KMS-11 (cell line): ENCODE results near the gene ILDR2.

Source experiments
- H2AFZ ChIP-seq: fragments of 200-600 bp; sonication (generic); 2 replicates; pipeline ENCODE4 v1.6.1; 2016; ENCODE audit warnings: antibody characterized with exemption, mixed run types, low read depth
- H3K27ac ChIP-seq: fragments of 200-600 bp; sonication (generic); 2 replicates; pipeline ENCODE4 v1.6.1; 2016; ENCODE audit warnings: mild to moderate bottlenecking, mixed run types
- H3K27me3 ChIP-seq: fragments of 200-600 bp; sonication (generic); 2 replicates; pipeline ENCODE4 v1.6.1; 2017; ENCODE audit warnings: mild to moderate bottlenecking, low read depth, mixed run types, moderate library complexity; ENCODE audit not compliant: insufficient read depth
- H3K36me3 ChIP-seq: fragments of 200-600 bp; sonication (generic); 2 replicates; pipeline ENCODE4 v1.6.1; 2017; ENCODE audit warnings: mild to moderate bottlenecking, mixed run types; ENCODE audit not compliant: insufficient read depth
- H3K4me1 ChIP-seq: fragments of 200-600 bp; sonication (generic); 2 replicates; pipeline ENCODE4 v1.6.1; 2016; ENCODE audit warnings: mild to moderate bottlenecking, low read depth, mixed run types; ENCODE audit not compliant: poor library complexity, severe bottlenecking
- H3K4me2 ChIP-seq: fragments of 200-600 bp; sonication (generic); 2 replicates; pipeline ENCODE4 v1.7.0; 2016; ENCODE audit warnings: mild to moderate bottlenecking, mixed run types
- H3K4me3 ChIP-seq: fragments of 200-600 bp; sonication (generic); IDR thresholded peaks from 2 replicates; pipeline ENCODE4 v1.6.1; 2017; ENCODE audit warnings: low read depth, low read length, mixed read lengths; ENCODE audit not compliant: insufficient read depth
- H3K79me2 ChIP-seq: fragments of 200-600 bp; sonication (generic); 2 replicates; pipeline ENCODE4 v1.6.1; 2016; ENCODE audit warnings: low read depth, mixed run types; ENCODE audit not compliant: insufficient read depth
- H3K9ac ChIP-seq: fragments of 200-600 bp; sonication (generic); 2 replicates; pipeline ENCODE4 v1.6.1; 2016; ENCODE audit warnings: mild to moderate bottlenecking, mixed run types
- H4K20me1 ChIP-seq: fragments of 200-600 bp; sonication (generic); 2 replicates; pipeline ENCODE4 v1.6.1; 2016; ENCODE audit warnings: mild to moderate bottlenecking, mixed run types; ENCODE audit not compliant: insufficient read depth
- CTCF ChIP-seq: fragments of 200-600 bp; sonication (generic); conservative IDR thresholded peaks from 2 replicates; pipeline ENCODE4 v1.6.1; 2017; ENCODE audit warnings: low read depth, mild to moderate bottlenecking, antibody characterized with exemption, low read length, moderate library complexity, mixed read lengths

Gene ILDR2

GRCh38 chr1:166902279-166902678 is 73.1 kb downstream of the ILDR2 start:
- H3K27ac ChIP-seq: no peak overlapping the region
- H3K4me3 ChIP-seq: no peak overlapping the region
- no peaks in the 10 kb centered on the region for H3K36me3 ChIP-seq
- no peaks in the 10 kb centered on the region for H4K20me1 ChIP-seq
- H3K4me2 ChIP-seq: no peak overlapping the region
- H3K27me3 ChIP-seq: no peaks in the 10 kb centered on the region
- H2AFZ ChIP-seq: no peak overlapping the region
- no peak for TF ChIP-seq CTCF
- no peaks in the 10 kb centered on the region for H3K79me2 ChIP-seq
- no peak overlapping the region for H3K9ac ChIP-seq
- H3K4me1 ChIP-seq: peaks cover 23% of the 10 kb centered on the region

GRCh38 chr1:166900987-166901386 is 74.4 kb downstream of the ILDR2 start:
- Histone ChIP-seq H3K36me3 (no peaks in the 10 kb centered on the region), H4K20me1 (no peaks in the 10 kb centered on the region), H3K4me2 (no peak overlapping the region), H3K27ac (no peak overlapping the region), H3K9ac (no peak overlapping the region), H2AFZ (no peak overlapping the region), H3K27me3 (no peaks in the 10 kb centered on the region), H3K4me3 (no peak overlapping the region), H3K79me2 (no peaks in the 10 kb centered on the region), H3K4me1 (peaks cover 12% of the 10 kb centered on the region)
- no peak for TF ChIP-seq CTCF

GRCh38 chr1:166899769-166900168 is 75.6 kb downstream of the ILDR2 start:
- H3K27me3 ChIP-seq: no peaks in the 10 kb centered on the region
- no peaks in the 10 kb centered on the region for H3K36me3 ChIP-seq
- TF ChIP-seq CTCF: no peak

GRCh38 chr1:166895766-166896165 is 79.6 kb downstream of the ILDR2 start:
- no peak for TF ChIP-seq CTCF
- Histone ChIP-seq H3K4me3 (no peak overlapping the region), H3K27ac (no peak overlapping the region), H3K4me2 (no peak overlapping the region), H3K36me3 (no peaks in the 10 kb centered on the region), H3K9ac (no peak overlapping the region), H3K27me3 (no peaks in the 10 kb centered on the region), H4K20me1 (no peaks in the 10 kb centered on the region), H3K4me1 (no peaks in the 10 kb centered on the region), H2AFZ (no peak overlapping the region), H3K79me2 (no peaks in the 10 kb centered on the region)

More at GRCh38 chr1:166899769-166900168, 75.6 kb downstream of the ILDR2 start:
- no peaks in the 10 kb centered on the region for H3K79me2 ChIP-seq
- no peaks in the 10 kb centered on the region for H3K4me1 ChIP-seq
- H2AFZ ChIP-seq: no peak overlapping the region
- no peak overlapping the region for H3K4me2 ChIP-seq
- H4K20me1 ChIP-seq: no peaks in the 10 kb centered on the region
- no peak overlapping the region for H3K27ac ChIP-seq
- no peak overlapping the region for H3K4me3 ChIP-seq
- H3K9ac ChIP-seq: no peak overlapping the region
